COLO668 (cell line): Measurements from ENCODE around the gene BABAM1.

Experiments used
- DNase-seq: peaks from one replicate; lab custom pipeline; 2025; ENCODE audit not compliant: unreplicated experiment; lab: John Stamatoyannopoulos, UW

The BABAM1 gene

GRCh38 chr19:17302391-17303166, 35.3 kb downstream of the BABAM1 start:
- DNase-seq: peak; percentile 31

GRCh38 chr19:17303167-17303939, 36.1 kb downstream of the BABAM1 start, which contains the start of gene ABHD8:
Gene ABHD8, minus strand, starts transcription at chr19:17303425. Its CDS starts 1,809 bp downstream, at chr19:17301616.
- peak; percentile 96 for DNase-seq

GRCh38 chr19:17303940-17304267, 36.7 kb downstream of the BABAM1 start:
- no peak for DNase-seq

GRCh38 chr19:17304386-17305215, 37.4 kb downstream of the BABAM1 start:
- no peak for DNase-seq

GRCh38 chr19:17305216-17305516, 37.9 kb downstream of the BABAM1 start:
- DNase-seq: no peak

- DNase-seq: peak; percentile 99
These were observed 38.5 kb downstream of the BABAM1 start, which contains the start of gene MRPL34 for GRCh38 chr19:17305517-17306284. Gene MRPL34, plus strand, starts transcription at chr19:17305872. Its CDS starts 21 bp downstream, at chr19:17305893.

GRCh38 chr19:17306285-17306714, 39.1 kb downstream of the BABAM1 start:
- no peak for DNase-seq

- no peak for DNase-seq
These were observed 40.7 kb downstream of the BABAM1 start for GRCh38 chr19:17307876-17308377.

GRCh38 chr19:17309198-17309964, 42.1 kb downstream of the BABAM1 start, which contains the start of gene DDA1:
Gene DDA1, plus strand, starts transcription at chr19:17309563. Its CDS starts 92 bp downstream, at chr19:17309655.
- peak; percentile 98 for DNase-seq

- no peak for DNase-seq
These were observed 42.8 kb downstream of the BABAM1 start for GRCh38 chr19:17309965-17310461.

GRCh38 chr19:17311455-17312188, 44.4 kb downstream of the BABAM1 start:
- no peak for DNase-seq

GRCh38 chr19:17312189-17313113, 45.2 kb downstream of the BABAM1 start:
- DNase-seq: no peak

- no peak for DNase-seq
These were observed 46.9 kb downstream of the BABAM1 start for GRCh38 chr19:17314007-17314593.

- DNase-seq: no peak
These were observed 51.7 kb downstream of the BABAM1 start for GRCh38 chr19:17318966-17319365.

- DNase-seq: no peak
These were observed 52.4 kb downstream of the BABAM1 start for GRCh38 chr19:17319473-17320238.

- DNase-seq: no peak
These were observed 53.2 kb downstream of the BABAM1 start for GRCh38 chr19:17320435-17320834.
